K562 (cell line): ENCODE data around the gene SDS. TPM values are rescaled to one million over a fixed set of nuclear protein-coding genes. Genes with fewer than 3 reads are reported as not detected.

ENCODE experiments used
- ARID1B ChIP-seq: fragments of 450-650 bp; IDR thresholded peaks from 2 replicates; pipeline ENCODE4 v1.6.1; 2016; ENCODE audit warnings: antibody characterized with exemption, mild to moderate bottlenecking, inconsistent platforms
- BRD9 ChIP-seq: fragments of 450-650 bp; IDR thresholded peaks from 2 replicates; pipeline ENCODE4 v1.6.1; 2018; ENCODE audit warnings: low read depth; ENCODE audit not compliant: partially characterized antibody
- CBFA2T2 ChIP-seq: fragments of 450-650 bp; conservative IDR thresholded peaks from 2 replicates; pipeline ENCODE4 v1.6.1; 2017; ENCODE audit warnings: mild to moderate bottlenecking
- CEBPG ChIP-seq, 3 experiments: fragments of 200-800 bp in 1 of 3; sonication (Bioruptor generic) in 1 of 3; sonication (generic) in 1 of 3; formaldehyde crosslinking in 1 of 3; IDR thresholded peaks in 2 of 3; conservative IDR thresholded peaks in 1 of 3; 2 replicates each; pipeline versions ENCODE4 v1.6.1 to v1.8.0; 2016 to 2022; ENCODE audit warnings: missing compliant biosample characterization in 2 of 3, missing genetic modification characterization in 2 of 3, mild to moderate bottlenecking in 1 of 3, missing genetic modification reagents in 1 of 3
- EP300 ChIP-seq: IDR thresholded peaks from 2 replicates; pipeline ENCODE4 v1.6.1; 2012; ENCODE audit warnings: low read length, improper control_type of control experiment
- ETV1 ChIP-seq: fragments of 450-650 bp; conservative IDR thresholded peaks from 2 replicates; pipeline ENCODE4 v1.6.1; 2016; ENCODE audit warnings: missing genetic modification characterization, control low read depth, low read depth, missing compliant biosample characterization
- FOSL1 ChIP-seq: fragments of 200-800 bp; sonication (Bioruptor generic); conservative IDR thresholded peaks from 2 replicates; pipeline ENCODE4 v1.6.1; 2016; ENCODE audit warnings: missing genetic modification characterization, missing compliant biosample characterization
- MYBL2 ChIP-seq, 2 experiments: fragments of 450-650 bp in 1 of 2; sonication (generic) in 1 of 2; formaldehyde crosslinking in 1 of 2; IDR thresholded peaks; 2 replicates each; pipeline versions ENCODE4 v1.6.1 to v1.8.1; 2017 to 2022; ENCODE audit warnings: borderline replicate concordance in 1 of 2, inconsistent platforms in 1 of 2, low read depth in 1 of 2, mild to moderate bottlenecking in 1 of 2, missing genetic modification reagents in 1 of 2, moderate library complexity in 1 of 2
- PHF21A ChIP-seq: fragments of 450-650 bp; IDR thresholded peaks from 2 replicates; pipeline ENCODE4 v1.6.1; 2017; ENCODE audit warnings: low read depth, borderline replicate concordance
- ZBED1 ChIP-seq: IDR thresholded peaks from 2 replicates; pipeline ENCODE4 v1.6.1; 2014
- ZEB2 ChIP-seq: fragments of 450-650 bp; IDR thresholded peaks from 2 replicates; pipeline ENCODE4 v1.6.1; 2016
- ZNF3 ChIP-seq: fragments of 250-450 bp; sonication (Bioruptor Pico); IDR thresholded peaks from 2 replicates; pipeline ENCODE4 v1.5.0; 2021; ENCODE audit warnings: mild to moderate bottlenecking, moderate library complexity
- polyA plus RNA-seq, 8 experiments: library from polyadenylated mRNA; depleted of rRNA in 4 of 8; stranded (reverse) in 5 of 8; unstranded in 3 of 8; fragments of >200 nt; fragmentation: Nextera tagmentation in 2 of 8; fragmentation: Illumina TruSeq in 1 of 8; extraction: Ambion mirVana in 2 of 8; extraction: Trizol in 1 of 8; gene quantifications; 2 replicates each; pipeline versions ENCODE4 v1.2.1 to v1.2.3, GENCODE V29; 2011 to 2014; ENCODE audit warnings: inconsistent platforms in 1 of 8, missing spikeins in 1 of 8
- total RNA-seq, 7 experiments: library from RNA; depleted of rRNA in 6 of 7; stranded (reverse); fragments of >200 nt in 6 of 7; fragmentation: Illumina TruSeq in 2 of 7; extraction: Trizol in 2 of 7; gene quantifications; 2 replicates each; pipeline versions ENCODE4 v1.2.1 to v1.2.3, GENCODE V29; 2011 to 2021; ENCODE audit warnings: low replicate concordance in 1 of 7
- TF ChIP-seq, protein P1 (sequence below): fragments of 450-650 bp; IDR thresholded peaks from 2 replicates; pipeline ENCODE4 v1.6.1; 2016; ENCODE audit warnings: mild to moderate bottlenecking
- TF ChIP-seq, protein P2 (sequence below): IDR thresholded peaks from 2 replicates; pipeline ENCODE4 v1.6.1; 2012; ENCODE audit warnings: low read depth, low read length, improper control_type of control experiment, borderline replicate concordance
- TF ChIP-seq, protein P3 (sequence below): fragments of 250-450 bp; sonication (Bioruptor Pico); IDR thresholded peaks from 2 replicates; pipeline ENCODE4 v1.5.0; 2021
- TF ChIP-seq, protein P4 (sequence below), 2 experiments: fragments of 450-650 bp in 1 of 2; sonication (generic) in 1 of 2; formaldehyde crosslinking in 1 of 2; IDR thresholded peaks in 1 of 2; conservative IDR thresholded peaks in 1 of 2; 2 replicates each; pipeline versions ENCODE4 v1.6.1 to v1.8.1; 2016 to 2023; ENCODE audit warnings: mild to moderate bottlenecking in 2 of 2, moderate library complexity in 2 of 2, inconsistent platforms in 1 of 2, missing genetic modification reagents in 1 of 2
- TF ChIP-seq, protein P5 (sequence below): fragments of 250-450 bp; sonication (Bioruptor Pico); IDR thresholded peaks from 2 replicates; pipeline ENCODE4 v1.8.0; 2021; ENCODE audit warnings: moderate library complexity, mild to moderate bottlenecking, inconsistent platforms
- TF ChIP-seq, protein P6 (sequence below): sonication (generic); IDR thresholded peaks from 2 replicates; pipeline ENCODE4 v1.6.1; 2016

The SDS gene
- total and polyA plus RNA-seq, 9 of the 15 experiments (the other 6 are each of a cell fraction or from before 2014, with no cell fraction given): 0.07 to 1.1 (median 0.12) TPM; not detected in 1

DNA sequence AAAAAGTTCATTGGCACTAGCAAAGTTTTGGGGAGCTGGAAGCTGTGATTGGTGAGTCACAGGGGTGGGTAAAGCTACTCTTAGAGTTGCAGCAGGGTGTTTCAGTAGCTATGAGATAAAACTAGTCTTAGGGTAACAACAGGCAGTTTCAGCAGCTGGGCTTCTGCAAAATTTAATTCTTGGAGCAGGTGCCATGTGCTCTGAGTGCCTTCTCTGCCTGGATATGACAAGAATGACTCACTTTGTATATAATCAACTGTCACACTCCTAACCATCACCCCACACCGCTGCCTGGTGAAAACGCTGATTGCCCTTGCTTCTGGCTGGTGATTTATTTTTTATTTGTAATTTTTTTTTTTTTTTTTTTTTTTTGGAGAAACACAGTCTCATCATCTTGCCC lies 55.8 kb downstream of the SDS start (continued):
- TF ChIP-seq, protein P1, sequence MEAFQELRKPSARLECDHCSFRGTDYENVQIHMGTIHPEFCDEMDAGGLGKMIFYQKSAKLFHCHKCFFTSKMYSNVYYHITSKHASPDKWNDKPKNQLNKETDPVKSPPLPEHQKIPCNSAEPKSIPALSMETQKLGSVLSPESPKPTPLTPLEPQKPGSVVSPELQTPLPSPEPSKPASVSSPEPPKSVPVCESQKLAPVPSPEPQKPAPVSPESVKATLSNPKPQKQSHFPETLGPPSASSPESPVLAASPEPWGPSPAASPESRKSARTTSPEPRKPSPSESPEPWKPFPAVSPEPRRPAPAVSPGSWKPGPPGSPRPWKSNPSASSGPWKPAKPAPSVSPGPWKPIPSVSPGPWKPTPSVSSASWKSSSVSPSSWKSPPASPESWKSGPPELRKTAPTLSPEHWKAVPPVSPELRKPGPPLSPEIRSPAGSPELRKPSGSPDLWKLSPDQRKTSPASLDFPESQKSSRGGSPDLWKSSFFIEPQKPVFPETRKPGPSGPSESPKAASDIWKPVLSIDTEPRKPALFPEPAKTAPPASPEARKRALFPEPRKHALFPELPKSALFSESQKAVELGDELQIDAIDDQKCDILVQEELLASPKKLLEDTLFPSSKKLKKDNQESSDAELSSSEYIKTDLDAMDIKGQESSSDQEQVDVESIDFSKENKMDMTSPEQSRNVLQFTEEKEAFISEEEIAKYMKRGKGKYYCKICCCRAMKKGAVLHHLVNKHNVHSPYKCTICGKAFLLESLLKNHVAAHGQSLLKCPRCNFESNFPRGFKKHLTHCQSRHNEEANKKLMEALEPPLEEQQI: no peak
- TF ChIP-seq, protein P2, sequence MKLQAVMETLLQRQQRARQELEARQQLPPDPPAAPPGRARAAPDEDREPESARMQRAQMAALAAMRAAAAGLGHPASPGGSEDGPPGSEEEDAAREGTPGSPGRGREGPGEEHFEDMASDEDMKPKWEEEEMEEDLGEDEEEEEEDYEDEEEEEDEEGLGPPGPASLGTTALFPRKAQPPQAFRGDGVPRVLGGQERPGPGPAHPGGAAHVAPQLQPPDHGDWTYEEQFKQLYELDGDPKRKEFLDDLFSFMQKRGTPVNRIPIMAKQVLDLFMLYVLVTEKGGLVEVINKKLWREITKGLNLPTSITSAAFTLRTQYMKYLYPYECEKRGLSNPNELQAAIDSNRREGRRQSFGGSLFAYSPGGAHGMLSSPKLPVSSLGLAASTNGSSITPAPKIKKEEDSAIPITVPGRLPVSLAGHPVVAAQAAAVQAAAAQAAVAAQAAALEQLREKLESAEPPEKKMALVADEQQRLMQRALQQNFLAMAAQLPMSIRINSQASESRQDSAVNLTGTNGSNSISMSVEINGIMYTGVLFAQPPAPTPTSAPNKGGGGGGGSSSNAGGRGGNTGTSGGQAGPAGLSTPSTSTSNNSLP: no peak
- TF ChIP-seq CBFA2T2: peak; percentile 44
- no peak for TF ChIP-seq ZBED1
- peak; percentile 58 for TF ChIP-seq FOSL1 (tag)
- no peak for TF ChIP-seq CEBPG (CRISPR knock-in tag; IDR thresholded peaks at IDR 0.05)
- TF ChIP-seq CEBPG (tag; conservative IDR thresholded peaks at IDR 0.05 in 1 of 2, IDR thresholded peaks at IDR 0.05 in 1 of 2): no peak
- no peak for TF ChIP-seq BRD9
- TF ChIP-seq, protein P3, sequence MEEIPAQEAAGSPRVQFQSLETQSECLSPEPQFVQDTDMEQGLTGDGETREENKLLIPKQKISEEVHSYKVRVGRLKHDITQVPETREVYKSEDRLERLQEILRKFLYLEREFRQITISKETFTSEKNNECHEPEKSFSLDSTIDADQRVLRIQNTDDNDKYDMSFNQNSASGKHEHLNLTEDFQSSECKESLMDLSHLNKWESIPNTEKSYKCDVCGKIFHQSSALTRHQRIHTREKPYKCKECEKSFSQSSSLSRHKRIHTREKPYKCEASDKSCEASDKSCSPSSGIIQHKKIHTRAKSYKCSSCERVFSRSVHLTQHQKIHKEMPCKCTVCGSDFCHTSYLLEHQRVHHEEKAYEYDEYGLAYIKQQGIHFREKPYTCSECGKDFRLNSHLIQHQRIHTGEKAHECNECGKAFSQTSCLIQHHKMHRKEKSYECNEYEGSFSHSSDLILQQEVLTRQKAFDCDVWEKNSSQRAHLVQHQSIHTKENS (CRISPR knock-in tag): no peak
- TF ChIP-seq, protein P4, sequence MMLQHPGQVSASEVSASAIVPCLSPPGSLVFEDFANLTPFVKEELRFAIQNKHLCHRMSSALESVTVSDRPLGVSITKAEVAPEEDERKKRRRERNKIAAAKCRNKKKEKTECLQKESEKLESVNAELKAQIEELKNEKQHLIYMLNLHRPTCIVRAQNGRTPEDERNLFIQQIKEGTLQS (IDR thresholded peaks at IDR 0.05): peak; percentile 48; the same call in 1 of the 2 replicates
- TF ChIP-seq, protein P4 (CRISPR knock-in tag; conservative IDR thresholded peaks at IDR 0.05): no peak
- TF ChIP-seq EP300: peak; percentile 39; the same call in 1 of the 2 replicates
- no peak for TF ChIP-seq ZNF3 (CRISPR knock-in tag)
- TF ChIP-seq, protein P5, sequence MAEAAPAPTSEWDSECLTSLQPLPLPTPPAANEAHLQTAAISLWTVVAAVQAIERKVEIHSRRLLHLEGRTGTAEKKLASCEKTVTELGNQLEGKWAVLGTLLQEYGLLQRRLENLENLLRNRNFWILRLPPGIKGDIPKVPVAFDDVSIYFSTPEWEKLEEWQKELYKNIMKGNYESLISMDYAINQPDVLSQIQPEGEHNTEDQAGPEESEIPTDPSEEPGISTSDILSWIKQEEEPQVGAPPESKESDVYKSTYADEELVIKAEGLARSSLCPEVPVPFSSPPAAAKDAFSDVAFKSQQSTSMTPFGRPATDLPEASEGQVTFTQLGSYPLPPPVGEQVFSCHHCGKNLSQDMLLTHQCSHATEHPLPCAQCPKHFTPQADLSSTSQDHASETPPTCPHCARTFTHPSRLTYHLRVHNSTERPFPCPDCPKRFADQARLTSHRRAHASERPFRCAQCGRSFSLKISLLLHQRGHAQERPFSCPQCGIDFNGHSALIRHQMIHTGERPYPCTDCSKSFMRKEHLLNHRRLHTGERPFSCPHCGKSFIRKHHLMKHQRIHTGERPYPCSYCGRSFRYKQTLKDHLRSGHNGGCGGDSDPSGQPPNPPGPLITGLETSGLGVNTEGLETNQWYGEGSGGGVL (CRISPR knock-in tag): no peak
- TF ChIP-seq, protein P6, sequence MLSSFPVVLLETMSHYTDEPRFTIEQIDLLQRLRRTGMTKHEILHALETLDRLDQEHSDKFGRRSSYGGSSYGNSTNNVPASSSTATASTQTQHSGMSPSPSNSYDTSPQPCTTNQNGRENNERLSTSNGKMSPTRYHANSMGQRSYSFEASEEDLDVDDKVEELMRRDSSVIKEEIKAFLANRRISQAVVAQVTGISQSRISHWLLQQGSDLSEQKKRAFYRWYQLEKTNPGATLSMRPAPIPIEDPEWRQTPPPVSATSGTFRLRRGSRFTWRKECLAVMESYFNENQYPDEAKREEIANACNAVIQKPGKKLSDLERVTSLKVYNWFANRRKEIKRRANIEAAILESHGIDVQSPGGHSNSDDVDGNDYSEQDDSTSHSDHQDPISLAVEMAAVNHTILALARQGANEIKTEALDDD: 0 out of 2 replicates have a peak, but pooled peaks have one; percentile 37
- TF ChIP-seq ETV1: no peak
- no peak for TF ChIP-seq MYBL2 (IDR thresholded peaks at IDR 0.05; ENCODE audit: low read depth)
- no peak for TF ChIP-seq MYBL2 (CRISPR knock-in tag; IDR thresholded peaks at IDR 0.05; ENCODE audit: borderline replicate concordance)
- peak; percentile 75; the same call in 1 of the 2 replicates for TF ChIP-seq ZEB2
- 0 out of 2 replicates have a peak, but pooled peaks have one; percentile 11 for TF ChIP-seq ARID1B
- no peak for TF ChIP-seq PHF21A
